Measurements from ENCODE around the gene ODF2.

Gene ODF2

DNA sequence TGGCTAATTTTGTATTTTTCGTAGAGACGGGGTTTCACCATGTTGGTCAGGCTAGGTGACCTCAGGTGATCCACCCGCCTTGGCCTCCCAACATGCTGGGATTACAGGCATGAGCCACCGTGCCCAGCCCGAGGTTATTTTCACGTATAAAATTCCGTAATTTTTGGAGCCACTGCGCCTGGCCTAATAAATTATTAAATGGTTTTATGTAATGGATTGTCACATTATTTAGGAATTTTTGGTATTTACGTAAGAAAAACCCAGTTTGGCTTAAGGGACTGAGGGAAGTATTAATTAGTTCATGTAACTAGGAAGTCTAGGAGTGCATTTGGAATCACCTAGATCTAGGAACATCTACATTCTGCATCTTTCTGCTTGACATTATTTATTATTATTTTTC is 57.0 kb downstream of the ODF2 start:
- DNase-seq (ENCODE audit: low read depth, low spot score): no peak
- H3K9me3 ChIP-seq (ENCODE audit: low read depth, low read length): no peaks in the 10 kb centered on the region
- no peak overlapping the region for H3K27ac ChIP-seq
- TF ChIP-seq POLR2AphosphoS5 (IDR thresholded peaks at IDR 0.05; ENCODE audit: borderline replicate concordance, low read depth, low read length) (no peak), FOXP2 (optimal IDR thresholded peaks at IDR 0.05; ENCODE audit: control extremely low read depth, extremely low read length, insufficient read depth) (no peak), EZH2 (IDR thresholded peaks at IDR 0.05) (no peak)
- no peak overlapping the region for H3K9ac ChIP-seq (ENCODE audit: insufficient read length)
- no peak overlapping the region for H3K4me3 ChIP-seq
- peaks cover 47% of the 10 kb centered on the region for H3K36me3 ChIP-seq (ENCODE audit: insufficient read depth, low read length)

DNA sequence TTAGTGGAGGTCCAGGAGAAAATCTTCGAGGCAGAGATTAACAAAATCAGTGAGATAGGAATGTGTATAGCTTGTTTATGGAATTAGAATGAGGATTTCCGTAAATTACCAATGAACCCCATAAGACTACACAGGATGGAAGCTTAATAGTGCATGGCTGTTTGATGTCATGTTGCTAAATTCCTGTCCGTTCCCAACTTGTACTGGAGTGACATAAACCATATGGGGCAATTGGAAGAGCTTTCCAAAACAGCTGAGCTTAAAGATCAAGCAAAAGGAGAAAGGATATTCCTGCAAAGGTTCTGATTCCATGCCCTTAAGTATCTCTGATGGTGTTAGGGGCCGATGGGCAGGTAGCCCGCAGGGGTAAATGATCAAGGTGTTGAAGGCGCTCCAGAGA is 66.2 kb downstream of the ODF2 start:
- no peak overlapping the region for H3K4me3 ChIP-seq
- H3K9me3 ChIP-seq (ENCODE audit: low read depth, low read length): no peaks in the 10 kb centered on the region
- no peak overlapping the region for H3K27ac ChIP-seq
- no peak overlapping the region for H3K9ac ChIP-seq (ENCODE audit: insufficient read length)
- no peak for DNase-seq (ENCODE audit: low read depth, low spot score)
- TF ChIP-seq EZH2 (IDR thresholded peaks at IDR 0.05) (no peak), FOXP2 (optimal IDR thresholded peaks at IDR 0.05; ENCODE audit: control extremely low read depth, extremely low read length, insufficient read depth) (no peak), POLR2AphosphoS5 (IDR thresholded peaks at IDR 0.05; ENCODE audit: borderline replicate concordance, low read depth, low read length) (no peak)
- H3K36me3 ChIP-seq (ENCODE audit: insufficient read depth, low read length): peaks cover 29% of the 10 kb centered on the region

DNA sequence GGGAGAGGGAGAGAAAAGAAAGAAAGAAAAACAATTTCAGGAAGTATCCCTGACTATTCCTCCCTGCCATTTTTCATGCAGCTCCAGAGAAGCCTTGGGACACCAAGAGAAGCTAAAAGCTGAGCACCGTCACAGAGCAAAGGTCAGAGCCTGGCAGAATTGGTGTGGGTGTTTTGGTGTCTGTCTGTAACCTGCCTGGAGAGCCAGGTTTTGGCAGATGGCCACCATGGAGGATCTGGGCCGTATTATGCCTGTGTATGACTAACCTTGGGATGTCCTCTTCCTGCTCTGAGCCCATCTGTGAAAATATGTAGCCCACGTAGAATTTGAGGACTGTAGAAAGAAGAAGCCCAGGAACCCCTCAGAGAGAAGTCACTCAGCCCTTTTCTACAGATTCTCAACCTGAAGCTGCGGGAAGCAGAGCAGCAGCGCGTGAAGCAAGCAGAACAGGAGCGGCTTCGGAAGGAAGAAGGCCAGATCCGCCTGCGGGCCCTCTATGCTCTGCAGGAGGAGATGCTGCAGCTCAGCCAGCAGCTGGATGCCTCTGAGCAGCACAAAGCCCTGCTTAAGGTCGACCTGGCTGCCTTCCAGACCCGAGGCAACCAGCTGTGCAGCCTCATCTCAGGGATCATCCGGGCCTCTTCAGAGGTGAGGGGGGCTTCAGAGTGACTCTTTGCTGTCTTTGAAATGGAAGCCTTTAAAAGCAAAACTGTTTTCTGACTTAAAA is 67.6 kb downstream of the ODF2 start:
- DNase-seq (ENCODE audit: low read depth, low spot score): no peak
- Histone ChIP-seq H3K27ac (peak overlapping the region; percentile 55), H3K36me3 (ENCODE audit: insufficient read depth, low read length) (peaks cover 23% of the 10 kb centered on the region), H3K9me3 (ENCODE audit: low read depth, low read length) (no peaks in the 10 kb centered on the region), H3K9ac (ENCODE audit: insufficient read length) (no peak overlapping the region), H3K4me3 (peak overlapping the region; percentile 8; the same call in 1 of the 2 replicates)
- no peak for TF ChIP-seq POLR2AphosphoS5 (IDR thresholded peaks at IDR 0.05; ENCODE audit: borderline replicate concordance, low read depth, low read length)
- no peak for TF ChIP-seq FOXP2 (optimal IDR thresholded peaks at IDR 0.05; ENCODE audit: control extremely low read depth, extremely low read length, insufficient read depth)
- TF ChIP-seq EZH2 (IDR thresholded peaks at IDR 0.05): no peak

DNA sequence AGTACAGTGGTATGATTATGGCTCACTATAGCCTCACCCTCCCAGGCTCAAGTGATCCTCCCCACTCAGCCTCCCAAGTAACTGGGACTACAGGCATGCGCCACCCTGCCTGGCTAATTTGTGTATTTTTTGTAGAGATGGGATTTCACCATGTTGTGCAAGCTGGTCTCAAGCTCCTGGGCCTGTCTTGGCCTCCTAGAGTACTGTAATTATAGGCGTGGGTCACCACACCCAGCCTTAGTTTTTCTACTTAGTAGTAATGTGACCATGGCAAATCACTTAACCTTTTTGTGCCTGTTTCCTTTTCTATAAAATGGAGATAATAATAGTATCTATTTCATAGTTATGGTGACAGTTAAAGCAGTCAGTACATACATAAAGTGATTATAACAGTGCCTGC is 70.9 kb downstream of the ODF2 start:
- Histone ChIP-seq H3K9me3 (ENCODE audit: low read depth, low read length) (no peaks in the 10 kb centered on the region), H3K36me3 (ENCODE audit: insufficient read depth, low read length) (peaks cover 37% of the 10 kb centered on the region), H3K4me3 (no peak overlapping the region), H3K27ac (no peak overlapping the region), H3K9ac (ENCODE audit: insufficient read length) (no peak overlapping the region)
- DNase-seq (ENCODE audit: low read depth, low spot score): no peak
- TF ChIP-seq EZH2 (IDR thresholded peaks at IDR 0.05) (no peak), POLR2AphosphoS5 (IDR thresholded peaks at IDR 0.05; ENCODE audit: borderline replicate concordance, low read depth, low read length) (no peak), FOXP2 (optimal IDR thresholded peaks at IDR 0.05; ENCODE audit: control extremely low read depth, extremely low read length, insufficient read depth) (no peak)

DNA sequence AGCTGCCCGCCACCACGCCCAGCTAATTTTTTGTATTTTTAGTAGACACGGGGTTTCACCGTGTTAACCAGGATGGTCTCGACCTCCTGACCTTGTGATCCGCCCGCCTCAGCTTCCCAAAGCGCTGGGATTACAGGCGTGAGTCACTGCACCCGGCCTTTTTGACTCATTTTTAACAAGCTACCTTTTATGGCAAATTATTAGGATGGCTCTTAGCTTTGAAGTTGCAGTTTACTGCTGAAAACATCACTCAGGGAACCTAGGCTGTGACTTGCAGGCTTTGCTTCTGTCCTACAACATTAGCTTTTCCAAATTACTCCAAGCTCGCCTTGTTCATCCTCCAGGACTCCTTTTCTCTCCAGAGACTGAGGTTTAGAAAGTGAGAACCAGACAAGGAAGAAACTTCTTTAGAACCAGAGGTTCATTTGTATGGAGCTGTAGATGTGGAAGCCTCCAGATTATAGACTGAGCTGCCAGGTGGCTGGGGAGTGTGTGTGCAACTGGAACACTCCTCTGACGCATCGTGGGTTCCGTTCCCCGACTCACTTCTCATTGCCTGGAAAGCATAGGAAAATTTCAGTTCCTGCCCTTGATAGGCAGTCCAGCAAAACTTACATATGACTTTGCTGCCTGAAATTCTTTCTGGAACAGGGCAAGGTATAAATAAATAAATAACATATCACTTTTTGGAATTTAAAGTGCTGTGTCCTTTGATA is 72.8 kb downstream of the ODF2 start:
- H3K36me3 ChIP-seq (ENCODE audit: insufficient read depth, low read length): peaks cover 45% of the 10 kb centered on the region

DNA sequence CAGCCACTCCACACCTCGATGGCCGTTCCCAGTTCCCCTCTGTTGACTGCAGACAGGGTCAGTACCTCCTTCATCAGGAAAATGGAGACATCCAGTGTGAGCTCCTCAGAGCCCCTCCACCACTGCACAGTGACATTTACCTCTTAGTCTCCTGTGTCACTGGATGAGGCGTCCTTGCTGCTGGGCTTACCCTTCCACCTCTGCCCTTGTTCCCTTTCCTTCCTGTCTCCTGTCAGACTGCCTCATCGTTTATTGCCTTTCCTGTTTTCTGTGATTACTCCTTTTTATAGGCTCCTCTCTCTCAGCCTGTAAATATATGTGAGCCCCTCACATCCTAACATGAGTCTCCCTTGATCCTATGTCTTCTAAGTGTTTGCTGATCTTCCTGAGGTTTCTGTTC is 73.4 kb downstream of the ODF2 start:
- Histone ChIP-seq H3K9ac (ENCODE audit: insufficient read length) (no peak overlapping the region), H3K36me3 (ENCODE audit: insufficient read depth, low read length) (peaks cover 49% of the 10 kb centered on the region), H3K4me3 (no peak overlapping the region), H3K9me3 (ENCODE audit: low read depth, low read length) (no peaks in the 10 kb centered on the region), H3K27ac (no peak overlapping the region)
- TF ChIP-seq FOXP2 (optimal IDR thresholded peaks at IDR 0.05; ENCODE audit: control extremely low read depth, extremely low read length, insufficient read depth) (no peak), EZH2 (IDR thresholded peaks at IDR 0.05) (no peak), POLR2AphosphoS5 (IDR thresholded peaks at IDR 0.05; ENCODE audit: borderline replicate concordance, low read depth, low read length) (no peak)
- DNase-seq (ENCODE audit: low read depth, low spot score): no peak

More for the DNA sequence above, 72.8 kb downstream of the ODF2 start:
- Histone ChIP-seq H3K27ac (no peak overlapping the region), H3K9me3 (ENCODE audit: low read depth, low read length) (no peaks in the 10 kb centered on the region), H3K4me3 (no peak overlapping the region), H3K9ac (ENCODE audit: insufficient read length) (no peak overlapping the region)
- TF ChIP-seq POLR2AphosphoS5 (IDR thresholded peaks at IDR 0.05; ENCODE audit: borderline replicate concordance, low read depth, low read length) (no peak), FOXP2 (optimal IDR thresholded peaks at IDR 0.05; ENCODE audit: control extremely low read depth, extremely low read length, insufficient read depth) (no peak), EZH2 (IDR thresholded peaks at IDR 0.05) (no peak)
- DNase-seq (ENCODE audit: low read depth, low spot score): no peak

DNA sequence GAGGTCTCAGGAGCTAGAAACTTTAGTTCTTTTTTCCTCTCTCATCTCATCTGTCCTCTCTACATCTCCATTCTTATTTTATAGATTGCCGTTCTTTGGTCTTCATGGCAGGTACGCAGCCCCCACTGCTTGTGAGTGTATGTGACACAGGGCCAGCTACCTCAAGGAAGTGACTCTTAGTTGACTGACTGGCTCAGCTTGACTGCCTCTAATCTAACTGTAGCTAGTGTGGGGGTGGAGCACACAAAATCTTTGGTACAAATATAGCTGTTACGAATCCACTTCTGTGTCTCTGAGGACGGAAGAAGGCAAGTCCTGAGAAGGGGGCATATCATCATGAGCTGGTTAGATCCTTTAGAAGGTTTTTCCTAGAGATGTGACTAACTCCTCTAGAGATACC is 76.8 kb downstream of the ODF2 start:
- peaks cover 40% of the 10 kb centered on the region for H3K36me3 ChIP-seq (ENCODE audit: insufficient read depth, low read length)
- H3K9me3 ChIP-seq (ENCODE audit: low read depth, low read length): no peaks in the 10 kb centered on the region
- H3K27ac ChIP-seq: no peak overlapping the region
- H3K9ac ChIP-seq (ENCODE audit: insufficient read length): no peak overlapping the region
- TF ChIP-seq POLR2AphosphoS5 (IDR thresholded peaks at IDR 0.05; ENCODE audit: borderline replicate concordance, low read depth, low read length): no peak
- no peak for TF ChIP-seq FOXP2 (optimal IDR thresholded peaks at IDR 0.05; ENCODE audit: control extremely low read depth, extremely low read length, insufficient read depth)
- no peak for TF ChIP-seq EZH2 (IDR thresholded peaks at IDR 0.05)
- no peak overlapping the region for H3K4me3 ChIP-seq
- no peak for DNase-seq (ENCODE audit: low read depth, low spot score)

DNA sequence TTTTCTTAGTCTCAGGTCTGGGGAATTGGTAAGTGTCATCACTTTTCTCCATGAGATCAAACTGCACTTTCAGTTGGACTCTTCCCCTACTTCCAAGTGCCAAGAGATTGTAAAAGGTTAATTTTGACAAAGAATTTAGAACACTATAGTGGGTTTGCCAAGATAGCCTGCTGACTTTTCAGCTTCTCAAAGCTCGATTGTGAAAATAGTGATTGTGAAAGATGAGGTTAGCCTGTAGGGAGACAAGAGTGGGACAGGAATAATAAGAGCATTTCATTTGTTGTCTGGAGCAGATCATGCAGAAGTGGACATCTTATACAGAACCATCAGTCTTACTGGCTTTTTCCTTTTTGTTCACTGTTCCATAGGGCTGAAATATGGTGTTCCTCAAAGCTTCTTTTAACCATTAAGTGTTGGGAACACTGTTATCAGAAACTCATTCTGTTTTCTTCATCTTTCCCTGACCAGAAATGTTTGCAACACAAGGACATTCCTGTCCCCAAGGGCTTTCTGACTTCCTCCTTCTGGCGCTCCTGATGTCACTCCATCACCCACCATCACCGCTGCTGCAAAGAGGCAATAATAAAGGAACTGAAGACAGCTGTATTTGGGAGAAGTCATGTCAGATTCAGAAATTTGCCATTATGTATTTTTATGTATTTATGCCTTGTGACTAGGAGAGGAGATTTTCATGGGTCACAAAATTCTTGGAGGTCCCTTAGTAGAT is 85.0 kb downstream of the ODF2 start:
- Histone ChIP-seq H3K4me3 (no peak overlapping the region), H3K9ac (ENCODE audit: insufficient read length) (no peak overlapping the region), H3K9me3 (ENCODE audit: low read depth, low read length) (no peaks in the 10 kb centered on the region), H3K36me3 (ENCODE audit: insufficient read depth, low read length) (peaks cover 60% of the 10 kb centered on the region), H3K27ac (no peak overlapping the region)
- no peak for TF ChIP-seq FOXP2 (optimal IDR thresholded peaks at IDR 0.05; ENCODE audit: control extremely low read depth, extremely low read length, insufficient read depth)
- no peak for TF ChIP-seq EZH2 (IDR thresholded peaks at IDR 0.05)
- TF ChIP-seq POLR2AphosphoS5 (IDR thresholded peaks at IDR 0.05; ENCODE audit: borderline replicate concordance, low read depth, low read length): no peak
- no peak for DNase-seq (ENCODE audit: low read depth, low spot score)
